HEK293 (cell line): Measurements from ENCODE around the gene ACTR1A.

Source experiments
- CTCF ChIA-PET: fragments of 350-600 bp; formaldehyde crosslinking; extraction: SDS; loops from one replicate; lab custom pipeline; 2021; ENCODE audit warnings: antibody characterized with exemption; lab: Yijun Ruan, JAX
- POLR2A ChIA-PET: fragments of 300-600 bp; formaldehyde crosslinking; extraction: SDS; loops from one replicate; lab custom pipeline; 2020; ENCODE audit warnings: antibody characterized with exemption, inconsistent platforms; lab: Yijun Ruan, JAX
- H3K27ac ChIP-seq: fragments of 200-500 bp; sonication (Bioruptor generic); 2 replicates; pipeline ENCODE4 v1.5.1; 2014; ENCODE audit warnings: low read depth, low read length, control low read depth, inconsistent platforms; ENCODE audit errors: extremely low read depth
- H3K36me3 ChIP-seq, 2 experiments: fragments of 200-500 bp in 1 of 2; sonication (Bioruptor generic) in 1 of 2; 1 replicate in 1 of 2; 2 replicates in 1 of 2; pipeline ENCODE4 v1.5.1; 2014 to 2017; ENCODE audit warnings: inconsistent platforms in 2 of 2, low read length in 2 of 2; ENCODE audit not compliant: control insufficient read depth in 2 of 2, insufficient read depth in 1 of 2
- H3K4me1 ChIP-seq: fragments of 200-500 bp; sonication (Bioruptor generic); 2 replicates; pipeline ENCODE4 v1.5.1; 2014; ENCODE audit warnings: mild to moderate bottlenecking, low read length, inconsistent platforms; ENCODE audit not compliant: control insufficient read depth, insufficient read depth
- H3K4me3 ChIP-seq: 2 replicates; pipeline ENCODE4 v1.5.1; 2011; ENCODE audit warnings: low read depth, mild to moderate bottlenecking, control low read depth, low read length, moderate library complexity
- H3K9me3 ChIP-seq: fragments of 200-500 bp; sonication (Bioruptor generic); 2 replicates; pipeline ENCODE4 v1.5.1; 2014; ENCODE audit warnings: low read depth, low read length, inconsistent platforms; ENCODE audit not compliant: control insufficient read depth, insufficient read depth
- ZBTB20 ChIP-seq: fragments of 450-650 bp; formaldehyde crosslinking; IDR thresholded peaks from 2 replicates; pipeline ENCODE4 v1.5.1; 2016; ENCODE audit warnings: missing biosample characterization, missing genetic modification characterization
- ZBTB21 ChIP-seq: fragments of 450-650 bp; formaldehyde crosslinking; IDR thresholded peaks from 2 replicates; pipeline ENCODE4 v1.5.1; 2017; ENCODE audit warnings: missing biosample characterization, missing genetic modification characterization
- ZNF140 ChIP-seq: fragments of 450-650 bp; formaldehyde crosslinking; IDR thresholded peaks from 2 replicates; pipeline ENCODE4 v1.5.1; 2016; ENCODE audit warnings: missing biosample characterization, missing genetic modification characterization
- ZNF354C ChIP-seq: fragments of 450-650 bp; formaldehyde crosslinking; IDR thresholded peaks from 2 replicates; pipeline ENCODE4 v1.5.1; 2016; ENCODE audit warnings: missing biosample characterization, missing genetic modification characterization, low read depth, borderline replicate concordance
- ZNF391 ChIP-seq: fragments of 450-650 bp; formaldehyde crosslinking; IDR thresholded peaks from 2 replicates; pipeline ENCODE4 v1.5.1; 2016; ENCODE audit warnings: low read depth, missing biosample characterization, missing genetic modification characterization, borderline replicate concordance
- ZNF629 ChIP-seq: fragments of 450-650 bp; formaldehyde crosslinking; IDR thresholded peaks from 2 replicates; pipeline ENCODE4 v1.5.1; 2017; ENCODE audit warnings: missing biosample characterization, missing genetic modification characterization
- ZNF707 ChIP-seq: fragments of 450-650 bp; formaldehyde crosslinking; IDR thresholded peaks from 2 replicates; pipeline ENCODE4 v1.5.1; 2016; ENCODE audit warnings: missing biosample characterization, missing genetic modification characterization
- TF ChIP-seq, protein P1 (sequence below): fragments of 450-650 bp; formaldehyde crosslinking; IDR thresholded peaks from 2 replicates; pipeline ENCODE4 v1.5.1; 2016; ENCODE audit warnings: missing biosample characterization, missing genetic modification characterization, low read depth
- TF ChIP-seq, protein P2 (sequence below): fragments of 450-650 bp; formaldehyde crosslinking; IDR thresholded peaks from 2 replicates; pipeline ENCODE4 v1.5.1; 2016; ENCODE audit warnings: missing biosample characterization, missing genetic modification characterization

The ACTR1A gene

DNA sequence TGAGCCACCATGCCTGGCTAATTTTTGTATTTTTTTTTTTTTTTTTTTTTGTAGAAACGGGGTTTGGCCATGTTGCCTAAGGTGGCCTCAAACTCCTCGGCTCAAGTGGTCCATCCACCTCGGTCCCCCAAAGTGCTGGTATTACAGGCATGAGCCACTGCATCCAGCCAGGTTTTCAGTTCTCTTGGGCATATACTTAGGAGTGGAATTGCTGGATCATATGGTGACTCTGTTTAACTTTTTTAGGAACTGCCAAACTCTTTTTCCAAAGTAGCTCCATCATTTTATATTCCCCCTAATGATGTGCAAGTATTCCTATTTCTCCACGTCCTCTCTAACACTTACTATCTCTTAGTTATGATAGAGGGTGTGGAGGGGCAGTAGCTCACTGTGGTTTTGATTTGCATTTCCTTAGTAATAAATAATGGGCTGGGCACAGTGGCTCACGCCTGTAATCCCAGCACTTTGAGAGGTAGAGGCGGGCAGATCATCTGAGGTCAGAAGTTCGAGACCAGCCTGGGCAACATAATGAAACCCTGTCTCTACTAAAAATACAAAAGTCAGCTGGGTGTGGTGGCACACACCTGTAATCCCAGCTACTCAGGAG lies 42.9 kb upstream of the ACTR1A start:
- H3K27ac ChIP-seq: no peak overlapping the region
- POLR2A ChIA-PET: no interaction called here
- H3K4me3 ChIP-seq: no peak overlapping the region
- no peaks in the 10 kb centered on the region for H3K9me3 ChIP-seq
- CTCF ChIA-PET: interaction anchor here (0.6 to 0.7 kb wide), 3 partner anchors 18 to 181 kb away, joined by 3 to 6 read pairs (median 3); no protein-coding TSS in a partner anchor
- H3K4me1 ChIP-seq: no peaks in the 10 kb centered on the region
- TF ChIP-seq ZNF140 (tag by site-specific recombination) (peak; percentile 94), ZNF391 (no peak)
- TF ChIP-seq, all 188 proteins: peak for 1
- peaks cover 0 to 11% of the 10 kb centered on the region in 2 experiments; a peak in 2 of 3 replicates for H3K36me3 ChIP-seq

DNA sequence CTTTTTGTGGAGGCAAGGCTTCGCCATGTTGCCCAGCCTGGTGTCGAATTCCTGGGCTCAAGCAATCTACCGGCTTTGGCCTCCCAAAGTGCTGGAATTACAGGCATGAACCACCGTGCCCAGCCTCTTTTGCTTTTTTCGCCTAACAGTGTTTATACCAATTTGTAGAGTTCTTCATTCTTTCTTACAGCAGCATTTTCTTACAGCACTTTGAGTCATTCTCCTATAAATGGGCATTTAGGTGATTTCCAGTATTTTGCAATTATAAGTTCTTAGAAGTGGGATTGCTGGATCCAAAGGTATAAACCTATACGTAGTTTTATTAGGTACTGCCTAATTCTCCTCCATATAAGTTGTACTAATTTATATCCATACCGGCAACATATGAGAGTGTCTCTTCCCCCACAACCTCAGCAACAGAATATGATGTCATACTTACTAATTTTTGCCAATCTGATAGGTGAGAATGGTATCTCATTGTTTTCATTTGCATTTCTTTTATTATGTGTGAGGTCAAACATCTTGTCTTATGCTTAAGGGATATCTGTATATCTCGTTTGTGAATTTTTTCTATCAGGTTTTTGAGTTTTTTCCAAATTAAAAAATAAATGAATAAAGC lies 40.4 kb upstream of the ACTR1A start:
- CTCF ChIA-PET: no interaction called here
- H3K36me3 ChIP-seq: no peaks in the 10 kb centered on the region; a peak in 1 of 3 replicates
- H3K4me3 ChIP-seq: no peak overlapping the region
- TF ChIP-seq, protein P1, sequence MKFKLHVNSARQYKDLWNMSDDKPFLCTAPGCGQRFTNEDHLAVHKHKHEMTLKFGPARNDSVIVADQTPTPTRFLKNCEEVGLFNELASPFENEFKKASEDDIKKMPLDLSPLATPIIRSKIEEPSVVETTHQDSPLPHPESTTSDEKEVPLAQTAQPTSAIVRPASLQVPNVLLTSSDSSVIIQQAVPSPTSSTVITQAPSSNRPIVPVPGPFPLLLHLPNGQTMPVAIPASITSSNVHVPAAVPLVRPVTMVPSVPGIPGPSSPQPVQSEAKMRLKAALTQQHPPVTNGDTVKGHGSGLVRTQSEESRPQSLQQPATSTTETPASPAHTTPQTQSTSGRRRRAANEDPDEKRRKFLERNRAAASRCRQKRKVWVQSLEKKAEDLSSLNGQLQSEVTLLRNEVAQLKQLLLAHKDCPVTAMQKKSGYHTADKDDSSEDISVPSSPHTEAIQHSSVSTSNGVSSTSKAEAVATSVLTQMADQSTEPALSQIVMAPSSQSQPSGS: peak; percentile 81
- TF ChIP-seq ZBTB21 (tag by site-specific recombination) (0 out of 2 replicates have a peak, but pooled peaks have one; percentile 11), ZNF629 (tag by site-specific recombination) (peak; percentile 58), ZNF707 (tag by site-specific recombination) (no peak)
- TF ChIP-seq, all 188 proteins: peak for 3
- Histone ChIP-seq H3K4me1 (no peaks in the 10 kb centered on the region), H3K27ac (no peak overlapping the region), H3K9me3 (no peaks in the 10 kb centered on the region)
- POLR2A ChIA-PET: no interaction called here

DNA sequence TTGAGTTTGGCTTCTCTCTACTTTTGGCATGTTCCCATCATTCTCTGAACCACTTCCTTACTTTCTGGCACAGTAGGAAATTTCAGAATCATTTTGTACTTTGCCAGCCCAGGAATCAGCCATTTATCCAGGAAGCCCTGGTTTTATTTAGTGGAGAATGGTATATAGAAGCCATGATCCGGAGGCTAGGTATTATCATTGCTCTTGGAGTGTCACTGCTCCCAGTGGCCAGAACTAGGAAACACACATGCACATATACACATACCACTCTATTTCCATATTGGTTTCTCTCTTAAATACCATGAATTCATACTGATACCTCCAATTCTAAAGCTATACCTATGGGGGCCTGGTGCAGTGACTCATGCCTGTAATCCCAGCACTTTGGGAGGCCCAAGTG lies 37.5 kb upstream of the ACTR1A start:
- CTCF ChIA-PET: interaction anchor here (0.6 to 1.4 kb wide), 2 partner anchors 22 to 35 kb away, joined by 3 to 6 read pairs; partner anchors contain the start of gene SUFU

DNA sequence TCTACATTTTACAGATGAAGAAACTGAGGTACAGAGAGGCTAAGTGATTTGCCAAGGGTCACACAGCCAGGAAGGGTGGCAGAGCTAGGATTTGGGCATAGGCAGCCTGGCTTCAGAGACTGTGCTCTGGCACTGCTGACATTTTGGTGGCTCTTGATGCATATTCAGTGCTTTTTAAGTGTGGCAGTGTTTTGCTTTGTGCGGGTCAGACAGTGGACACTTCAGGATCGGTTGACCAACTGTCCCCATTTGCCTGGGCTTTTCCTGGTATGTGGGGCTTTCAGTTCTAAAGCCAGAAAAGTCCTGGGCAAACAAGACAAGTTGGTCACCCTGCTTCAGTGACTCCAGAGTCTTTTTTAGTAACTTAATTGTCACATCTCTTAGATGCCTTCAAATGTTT lies 36.3 kb upstream of the ACTR1A start:
- ChIA-PET POLR2A (no interaction called here), CTCF (no interaction called here)
- H3K27ac ChIP-seq: no peak overlapping the region
- no peaks in the 10 kb centered on the region for H3K4me1 ChIP-seq
- H3K9me3 ChIP-seq: no peaks in the 10 kb centered on the region
- no peak for TF ChIP-seq ZNF354C (tag by site-specific recombination)
- H3K4me3 ChIP-seq: no peak overlapping the region
- no peaks in the 10 kb centered on the region; a peak in 1 of 3 replicates for H3K36me3 ChIP-seq

More for the DNA sequence above, 37.5 kb upstream of the ACTR1A start:
- POLR2A ChIA-PET: no interaction called here
- Histone ChIP-seq H3K36me3 (no peaks in the 10 kb centered on the region; a peak in 1 of 3 replicates), H3K4me3 (no peak overlapping the region), H3K4me1 (no peaks in the 10 kb centered on the region), H3K9me3 (no peaks in the 10 kb centered on the region), H3K27ac (no peak overlapping the region)
- TF ChIP-seq, protein P2, sequence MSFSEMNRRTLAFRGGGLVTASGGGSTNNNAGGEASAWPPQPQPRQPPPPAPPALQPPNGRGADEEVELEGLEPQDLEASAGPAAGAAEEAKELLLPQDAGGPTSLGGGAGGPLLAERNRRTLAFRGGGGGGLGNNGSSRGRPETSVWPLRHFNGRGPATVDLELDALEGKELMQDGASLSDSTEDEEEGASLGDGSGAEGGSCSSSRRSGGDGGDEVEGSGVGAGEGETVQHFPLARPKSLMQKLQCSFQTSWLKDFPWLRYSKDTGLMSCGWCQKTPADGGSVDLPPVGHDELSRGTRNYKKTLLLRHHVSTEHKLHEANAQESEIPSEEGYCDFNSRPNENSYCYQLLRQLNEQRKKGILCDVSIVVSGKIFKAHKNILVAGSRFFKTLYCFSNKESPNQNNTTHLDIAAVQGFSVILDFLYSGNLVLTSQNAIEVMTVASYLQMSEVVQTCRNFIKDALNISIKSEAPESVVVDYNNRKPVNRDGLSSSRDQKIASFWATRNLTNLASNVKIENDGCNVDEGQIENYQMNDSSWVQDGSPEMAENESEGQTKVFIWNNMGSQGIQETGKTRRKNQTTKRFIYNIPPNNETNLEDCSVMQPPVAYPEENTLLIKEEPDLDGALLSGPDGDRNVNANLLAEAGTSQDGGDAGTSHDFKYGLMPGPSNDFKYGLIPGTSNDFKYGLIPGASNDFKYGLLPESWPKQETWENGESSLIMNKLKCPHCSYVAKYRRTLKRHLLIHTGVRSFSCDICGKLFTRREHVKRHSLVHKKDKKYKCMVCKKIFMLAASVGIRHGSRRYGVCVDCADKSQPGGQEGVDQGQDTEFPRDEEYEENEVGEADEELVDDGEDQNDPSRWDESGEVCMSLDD: no peak
- peak; percentile 51; the same call in 1 of the 2 replicates for TF ChIP-seq ZBTB20 (tag by site-specific recombination)
